HG03565 (cell line): Measurements from ENCODE around the gene PAPLN.
"Not testable (repeated sequence)": the region's sequence is repeated elsewhere in the genome, so short reads cannot be mapped to it uniquely, and the experiment has no call there.

Experiments
- ATAC-seq: cut with Tn5 transposase; IDR thresholded peaks from one replicate; pipeline ENCODE4 v1.9.1; 2021; ENCODE audit warnings: mild to moderate bottlenecking, moderate library complexity; ENCODE audit not compliant: unreplicated experiment

The PAPLN gene

GRCh38 chr14:73237219-73237785 lies at the start of gene PAPLN:
Gene PAPLN (plus strand): TSS chr14:73237506. CDS start chr14:73239779, 2,273 bp downstream.
- no peak for ATAC-seq

- ATAC-seq: no peak
Observed at GRCh38 chr14:73188501-73188911, 48.8 kb upstream of the PAPLN start.

GRCh38 chr14:73189651-73190050 lies 47.7 kb upstream of the PAPLN start:
- ATAC-seq: no peak

- no peak for ATAC-seq
Observed at GRCh38 chr14:73191441-73191840, 45.9 kb upstream of the PAPLN start.

GRCh38 chr14:73194306-73194705 lies 43.0 kb upstream of the PAPLN start:
- not testable (repeated sequence) for ATAC-seq

- no peak for ATAC-seq
Observed at GRCh38 chr14:73198253-73198652, 39.1 kb upstream of the PAPLN start.

- ATAC-seq: no peak
Observed at GRCh38 chr14:73203527-73203926, 33.8 kb upstream of the PAPLN start.

- no peak for ATAC-seq
Observed at GRCh38 chr14:73207615-73208014, 29.7 kb upstream of the PAPLN start.

GRCh38 chr14:73208390-73208789 lies 28.9 kb upstream of the PAPLN start:
- no peak for ATAC-seq

- no peak for ATAC-seq
Observed at GRCh38 chr14:73208846-73209245, 28.5 kb upstream of the PAPLN start.

GRCh38 chr14:73209953-73210352 lies 27.4 kb upstream of the PAPLN start:
- ATAC-seq: no peak

- no peak for ATAC-seq
Observed at GRCh38 chr14:73211251-73212040, 25.9 kb upstream of the PAPLN start.

GRCh38 chr14:73216030-73216429 lies 21.3 kb upstream of the PAPLN start:
- ATAC-seq: no peak

- no peak for ATAC-seq
Observed at GRCh38 chr14:73217411-73217810, 19.9 kb upstream of the PAPLN start.

GRCh38 chr14:73220061-73220460 lies 17.2 kb upstream of the PAPLN start:
- ATAC-seq: no peak

GRCh38 chr14:73220634-73221033 lies 16.7 kb upstream of the PAPLN start:
- no peak for ATAC-seq

- no peak for ATAC-seq
Observed at GRCh38 chr14:73221945-73222344, 15.4 kb upstream of the PAPLN start.

GRCh38 chr14:73223049-73223448 lies 14.3 kb upstream of the PAPLN start:
- peak; percentile 54 for ATAC-seq

GRCh38 chr14:73225496-73225895 lies 11.8 kb upstream of the PAPLN start:
- ATAC-seq: no peak

GRCh38 chr14:73227812-73228781 lies 9.2 kb upstream of the PAPLN start:
- ATAC-seq: no peak

GRCh38 chr14:73230051-73230450 lies 7.3 kb upstream of the PAPLN start:
- no peak for ATAC-seq
